NCI-H82 (cell line): ENCODE data around the gene SH3BP2.

Experiments used
- DNase-seq: peaks from one replicate; lab custom pipeline; 2025; lab: John Stamatoyannopoulos, UW

The SH3BP2 gene, protein sequence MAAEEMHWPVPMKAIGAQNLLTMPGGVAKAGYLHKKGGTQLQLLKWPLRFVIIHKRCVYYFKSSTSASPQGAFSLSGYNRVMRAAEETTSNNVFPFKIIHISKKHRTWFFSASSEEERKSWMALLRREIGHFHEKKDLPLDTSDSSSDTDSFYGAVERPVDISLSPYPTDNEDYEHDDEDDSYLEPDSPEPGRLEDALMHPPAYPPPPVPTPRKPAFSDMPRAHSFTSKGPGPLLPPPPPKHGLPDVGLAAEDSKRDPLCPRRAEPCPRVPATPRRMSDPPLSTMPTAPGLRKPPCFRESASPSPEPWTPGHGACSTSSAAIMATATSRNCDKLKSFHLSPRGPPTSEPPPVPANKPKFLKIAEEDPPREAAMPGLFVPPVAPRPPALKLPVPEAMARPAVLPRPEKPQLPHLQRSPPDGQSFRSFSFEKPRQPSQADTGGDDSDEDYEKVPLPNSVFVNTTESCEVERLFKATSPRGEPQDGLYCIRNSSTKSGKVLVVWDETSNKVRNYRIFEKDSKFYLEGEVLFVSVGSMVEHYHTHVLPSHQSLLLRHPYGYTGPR

DNA sequence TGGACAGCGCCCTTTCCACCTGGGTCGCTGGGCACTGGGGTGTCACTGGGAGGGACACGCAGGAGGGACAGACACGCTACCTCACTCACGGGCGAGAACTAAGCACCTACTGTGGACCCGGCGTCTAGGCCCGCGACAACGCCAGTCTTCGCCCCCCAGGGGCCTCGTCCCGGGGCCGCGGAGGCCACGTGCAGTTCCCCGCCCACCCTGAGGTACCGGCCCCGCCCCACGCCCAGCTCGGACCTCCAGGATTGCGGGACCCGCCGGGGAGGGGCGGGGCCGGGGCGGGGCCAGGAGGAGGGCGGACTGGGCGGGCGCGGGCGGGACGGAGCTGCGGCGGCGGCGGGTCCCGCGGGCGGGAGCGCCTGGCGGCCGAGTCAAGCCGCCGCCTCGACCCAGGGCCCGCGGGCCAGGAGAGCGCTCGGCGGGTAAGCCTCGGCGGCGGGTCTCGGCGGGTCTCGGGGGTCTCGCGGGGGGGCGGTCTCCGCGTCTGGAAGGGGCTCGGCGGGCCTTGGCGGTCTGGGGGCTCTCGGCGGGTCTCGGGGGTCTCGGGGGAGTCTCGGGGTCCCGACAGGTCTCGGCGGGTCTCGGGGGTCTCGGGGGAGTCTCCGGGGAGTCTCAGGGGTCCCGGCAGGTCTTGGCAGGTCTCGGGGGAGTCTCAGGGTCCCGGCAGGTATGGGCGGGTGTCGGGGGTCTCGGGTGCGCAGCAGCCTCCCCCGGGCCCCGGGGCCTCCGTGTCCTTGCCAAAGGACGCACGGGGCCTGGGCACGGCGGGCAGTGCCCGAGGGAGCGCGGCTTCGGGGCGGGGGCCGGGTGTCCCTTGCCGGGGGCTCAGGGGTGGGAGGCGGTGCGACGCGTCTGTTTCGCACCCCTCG is at the start of gene SH3BP2:
TSS of gene SH3BP2 (plus strand) at position 375 of the 875 bp plus-strand sequence. CDS start 27,533 bp downstream, outside the sequence.
- DNase-seq = peak; percentile 60

GRCh38 chr4:2743518-2744445 is 49.1 kb upstream of the SH3BP2 start:
- DNase-seq = no peak

DNA sequence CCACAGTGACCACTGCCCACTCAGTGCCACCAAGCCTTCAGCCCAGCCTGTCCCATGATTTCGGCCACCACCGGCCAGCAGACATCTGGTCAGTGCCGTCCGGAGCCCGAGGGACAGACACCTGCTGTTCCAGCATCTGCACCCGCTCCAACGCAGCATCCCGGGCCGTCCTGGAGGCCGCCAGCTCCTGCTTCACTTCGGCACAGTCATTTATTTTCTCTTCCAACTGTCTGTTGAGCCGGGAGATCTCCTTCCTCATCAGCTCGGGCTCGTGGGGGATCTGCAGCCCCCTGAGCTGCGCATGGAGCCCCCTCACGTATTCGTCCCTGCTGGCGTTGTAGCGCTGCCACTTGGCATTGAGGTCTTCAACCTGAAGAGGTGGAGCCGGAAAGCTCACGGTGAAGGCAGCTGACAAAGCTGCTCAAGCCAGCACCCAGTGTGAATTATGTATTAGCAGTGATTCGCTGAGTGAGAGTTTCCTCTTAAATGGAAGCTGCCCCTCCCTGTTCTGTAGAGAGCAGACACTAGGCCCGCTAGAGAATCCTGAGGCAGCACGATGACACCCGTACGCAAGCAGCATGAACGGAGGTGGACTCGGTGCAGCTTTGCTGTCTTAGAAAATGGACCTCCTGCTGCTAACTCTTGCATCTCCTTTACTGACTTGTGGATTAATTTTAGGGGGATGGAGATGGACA is 48.2 kb upstream of the SH3BP2 start:
- DNase-seq = no peak

DNA sequence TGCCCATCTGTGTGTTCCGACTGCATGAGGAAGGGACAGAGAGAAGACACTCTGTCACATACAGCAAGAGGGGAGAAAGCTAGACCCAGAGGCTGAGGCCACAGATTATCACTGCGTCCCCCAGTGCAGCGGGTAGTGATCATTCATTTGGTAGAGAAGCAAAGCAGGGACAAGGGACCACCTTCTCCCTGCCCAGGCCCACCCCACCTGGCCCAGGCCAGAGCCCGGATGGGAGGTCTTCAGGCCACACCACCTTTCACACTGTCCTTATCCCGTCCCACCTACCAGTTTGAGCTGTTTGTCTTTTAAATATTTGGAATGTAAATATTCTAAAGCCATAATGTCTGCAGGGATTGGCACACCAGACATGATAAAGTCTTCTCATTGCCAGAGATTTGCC is 47.4 kb upstream of the SH3BP2 start:
- no peak for DNase-seq

- DNase-seq = no peak
These were observed 46.7 kb upstream of the SH3BP2 start for GRCh38 chr4:2745981-2746806.

DNA sequence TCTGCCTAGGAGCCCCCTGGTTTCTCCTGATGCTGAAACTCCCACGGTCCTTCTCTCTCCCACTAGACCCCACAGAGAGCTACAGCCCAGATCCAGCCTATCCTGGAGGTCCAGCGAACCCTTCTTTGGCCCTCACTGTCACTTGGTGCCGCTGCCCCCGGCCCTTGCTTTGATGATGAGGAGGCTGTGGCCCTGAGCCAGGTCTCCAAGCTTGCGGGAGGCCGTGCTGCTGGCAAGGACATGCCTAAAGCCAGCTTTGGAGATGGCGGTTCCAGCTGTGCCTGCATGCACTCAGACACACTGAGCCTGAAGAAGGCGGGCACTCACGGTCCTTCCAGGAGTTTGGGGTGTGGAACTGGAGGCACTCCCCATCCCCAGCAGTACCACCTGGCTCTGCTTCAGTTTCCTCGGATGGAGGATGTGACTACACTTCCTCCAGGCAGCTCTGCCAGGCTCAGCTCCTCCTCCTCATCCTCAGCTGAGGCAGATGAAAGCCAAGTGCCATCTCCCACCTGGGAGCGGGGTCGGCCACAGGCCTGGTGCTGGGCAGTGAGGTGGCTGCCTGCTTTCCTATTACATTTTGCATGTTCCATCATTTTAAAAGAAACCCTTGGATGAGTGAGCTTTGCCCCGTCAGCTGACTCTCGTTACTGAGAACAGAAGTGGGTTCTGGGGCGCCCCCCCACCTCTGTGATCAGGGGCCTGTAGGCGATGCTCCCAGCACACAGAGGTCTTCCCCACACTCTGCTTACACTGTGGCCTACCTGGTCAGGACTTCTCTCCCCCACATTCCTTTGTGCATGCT is 45.8 kb upstream of the SH3BP2 start:
- DNase-seq = no peak

DNA sequence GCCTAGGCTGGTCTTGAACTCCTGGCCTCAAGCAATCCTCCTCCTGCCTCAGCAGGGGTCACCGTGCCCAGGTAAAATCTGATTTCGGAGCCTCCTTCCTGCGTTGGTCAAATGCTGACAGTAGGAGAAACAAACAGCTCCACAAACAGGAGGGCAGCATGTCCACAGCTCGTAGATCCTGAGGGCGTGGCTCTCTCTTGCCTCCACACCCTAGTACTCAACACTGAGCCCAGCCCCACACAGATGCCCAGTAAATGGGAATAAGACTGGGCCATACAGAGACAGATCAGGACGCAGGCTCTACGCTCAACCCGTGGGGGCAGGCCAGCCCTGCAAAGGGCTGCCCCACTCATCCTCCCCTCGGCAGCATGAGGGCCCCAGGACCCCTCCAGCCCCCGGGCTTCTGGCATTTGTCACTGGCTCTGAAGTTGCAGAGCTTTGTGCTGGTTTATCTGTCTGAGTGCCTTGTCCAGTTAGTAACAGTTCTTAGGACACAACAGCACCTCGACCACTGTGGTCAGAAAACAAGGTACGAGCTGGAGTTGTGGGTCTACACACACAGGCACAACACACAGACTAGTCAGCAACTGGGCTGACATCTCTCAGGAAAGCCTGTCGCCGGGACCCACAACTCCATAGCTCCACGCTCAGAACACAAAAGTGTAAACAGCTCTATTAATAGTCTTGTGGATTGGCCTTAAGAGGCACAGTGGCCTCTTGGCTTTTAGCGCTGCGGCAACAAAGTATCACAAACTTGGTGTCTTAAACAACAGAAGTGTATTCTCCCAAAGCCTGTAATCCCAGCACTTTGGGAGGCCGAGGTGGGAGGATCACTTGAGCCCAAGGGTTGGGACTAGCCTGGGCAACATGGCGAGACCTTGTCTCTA is 41.9 kb upstream of the SH3BP2 start:
- no peak for DNase-seq

- no peak for DNase-seq
These were observed 39.4 kb upstream of the SH3BP2 start for GRCh38 chr4:2753436-2753835.

DNA sequence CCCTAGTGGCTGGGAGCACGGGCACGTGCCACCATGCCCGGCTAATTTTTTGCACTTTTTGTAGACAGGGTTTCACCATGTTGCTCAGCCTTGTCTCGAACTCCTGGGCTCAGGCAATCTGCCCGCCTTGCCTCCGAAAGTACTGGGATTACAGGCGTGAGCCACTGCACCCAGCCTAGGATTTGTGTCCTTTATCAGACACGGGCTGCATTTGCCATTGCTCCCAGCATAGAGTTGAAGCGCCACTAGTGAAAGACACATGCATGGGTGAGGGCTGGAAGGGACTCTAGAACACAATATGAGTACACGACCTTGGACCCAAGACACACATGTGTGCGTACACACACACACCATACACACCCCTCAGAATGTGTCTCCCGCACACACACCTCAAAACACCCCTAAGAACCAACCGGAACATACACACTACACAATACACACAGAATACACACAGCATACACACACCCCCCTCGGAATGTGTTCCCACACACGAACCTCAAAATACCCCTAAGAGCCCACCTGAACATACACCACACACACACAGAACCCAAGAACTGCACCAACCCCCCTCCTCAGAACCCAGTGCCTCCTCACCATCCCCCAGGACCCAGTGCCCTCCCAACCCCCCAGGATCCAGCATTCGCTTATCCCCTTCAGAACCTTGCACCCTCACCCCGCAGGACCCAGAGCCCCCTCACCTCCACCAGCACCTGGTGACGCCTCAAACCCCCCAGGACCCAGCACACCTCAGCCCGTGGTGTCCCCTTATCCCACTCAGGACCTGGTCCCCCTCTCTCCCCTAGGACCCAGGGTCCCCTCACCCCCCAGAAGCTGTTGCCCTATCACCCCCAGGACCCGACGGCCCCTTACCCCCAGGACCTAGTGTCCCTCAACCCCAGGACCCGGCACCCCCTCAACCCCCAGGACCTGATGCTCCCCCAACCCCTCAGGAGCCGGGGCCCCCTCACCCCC is 37.8 kb upstream of the SH3BP2 start:
- DNase-seq = peak; percentile 39

- peak; percentile 79 for DNase-seq
These were observed 36.8 kb upstream of the SH3BP2 start, which contains the start of gene TNIP2 for GRCh38 chr4:2755821-2756690. TNIP2 (minus strand) TSS chr4:2756336; CDS start chr4:2756289, 47 bp downstream.

GRCh38 chr4:2756691-2757350 is 36.1 kb upstream of the SH3BP2 start:
- DNase-seq = no peak

DNA sequence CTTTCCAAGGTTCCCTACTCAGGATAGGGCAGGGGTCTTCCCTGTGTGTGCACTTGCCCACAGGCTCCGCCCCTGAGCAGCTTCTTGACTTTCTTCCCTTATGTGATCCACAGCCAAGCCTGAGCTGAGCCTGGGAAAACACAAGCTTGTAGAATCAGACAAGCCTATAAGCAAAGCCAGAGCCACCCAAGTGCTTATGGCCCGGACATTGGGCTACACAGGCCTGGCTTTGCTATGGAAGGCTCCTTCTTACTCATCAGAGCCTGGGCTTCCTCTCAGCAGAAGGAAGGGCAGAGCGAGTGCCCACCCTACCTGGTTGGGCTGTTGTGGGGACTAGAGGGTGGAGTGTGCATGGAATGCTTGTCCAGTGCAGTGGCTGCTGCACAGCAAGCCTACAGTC is 35.5 kb upstream of the SH3BP2 start:
- no peak for DNase-seq

DNA sequence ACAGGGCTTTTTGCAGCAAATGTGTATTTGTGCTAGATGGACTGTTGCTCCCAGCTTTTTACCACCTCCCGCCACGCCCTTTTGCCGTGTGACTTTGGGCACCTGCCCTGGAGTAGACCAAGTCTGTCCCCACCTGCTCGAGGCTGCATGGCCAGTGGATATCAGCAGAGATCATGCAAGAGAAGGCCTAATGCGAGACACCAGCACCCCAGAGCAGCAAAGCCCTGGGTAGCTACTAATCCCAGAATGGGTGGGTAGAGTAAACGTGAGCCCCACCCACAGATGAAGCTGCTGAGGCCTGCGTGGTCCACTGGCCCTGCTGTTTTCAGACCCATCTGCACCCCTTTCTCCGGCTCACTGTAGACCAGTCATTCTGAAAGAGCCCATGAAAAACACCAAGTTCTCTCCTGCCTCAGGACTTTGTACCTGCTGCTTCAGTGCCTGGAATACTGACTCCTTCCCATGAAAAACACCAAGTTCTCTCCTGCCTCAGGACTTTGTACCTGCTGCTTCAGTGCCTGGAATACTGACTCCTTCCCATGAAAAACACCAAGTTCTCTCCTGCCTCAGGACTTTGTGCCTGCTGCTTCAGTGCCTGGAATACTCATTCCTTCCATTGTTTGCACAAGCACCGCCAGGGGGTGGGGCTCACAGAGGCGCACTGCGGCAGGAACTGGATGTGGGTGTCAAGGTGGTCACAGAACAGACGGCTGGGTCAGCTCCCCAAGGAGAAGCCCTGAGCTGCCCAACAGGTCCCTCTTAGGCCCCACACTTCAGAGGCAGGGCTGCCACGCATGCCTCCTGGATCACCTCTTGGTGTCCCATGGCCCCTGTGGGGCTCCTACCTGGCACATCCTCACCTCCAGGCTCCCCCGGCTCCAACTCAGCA is 31.6 kb upstream of the SH3BP2 start:
- no peak for DNase-seq

- no peak for DNase-seq
These were observed 30.8 kb upstream of the SH3BP2 start for GRCh38 chr4:2762048-2762447.
